Measurements from ENCODE around the gene PRKAB1.

PRKAB1 gene

DNA sequence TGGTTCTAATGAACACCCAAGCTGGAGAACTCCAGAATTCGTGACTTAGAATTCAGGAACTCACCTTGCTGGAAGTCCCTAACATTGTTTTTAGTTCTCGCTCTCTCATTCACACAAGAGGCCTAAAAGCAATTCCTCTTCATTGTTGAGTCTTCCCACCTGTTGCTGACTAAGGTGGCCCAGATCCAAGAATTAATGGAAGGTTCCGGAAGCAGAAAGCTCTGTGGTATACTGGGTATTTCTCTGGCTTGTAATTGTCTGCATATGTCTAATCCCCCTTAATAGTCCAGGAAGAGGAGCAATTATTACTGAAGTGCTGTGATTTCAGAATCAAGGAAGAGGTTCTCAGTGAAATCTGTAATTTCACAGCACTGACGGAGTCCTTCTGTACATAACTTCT, 43.0 kb upstream of the PRKAB1 start:
- no peaks in the 10 kb centered on the region for H3K9me3 ChIP-seq (replicated peaks; ENCODE audit: insufficient read depth, low read length)
- H3K4me2 ChIP-seq (ENCODE audit: low read depth, low read length): no peak overlapping the region
- H3K36me3 ChIP-seq (replicated peaks; ENCODE audit: insufficient read depth, low read length): no peaks in the 10 kb centered on the region
- TF ChIP-seq EZH2phosphoT487 (IDR thresholded peaks at IDR 0.05; ENCODE audit: low read length) (no peak), EZH2 (optimal IDR thresholded peaks at IDR 0.05; ENCODE audit: low read depth, low read length) (no peak)
- TF ChIP-seq, protein P1, sequence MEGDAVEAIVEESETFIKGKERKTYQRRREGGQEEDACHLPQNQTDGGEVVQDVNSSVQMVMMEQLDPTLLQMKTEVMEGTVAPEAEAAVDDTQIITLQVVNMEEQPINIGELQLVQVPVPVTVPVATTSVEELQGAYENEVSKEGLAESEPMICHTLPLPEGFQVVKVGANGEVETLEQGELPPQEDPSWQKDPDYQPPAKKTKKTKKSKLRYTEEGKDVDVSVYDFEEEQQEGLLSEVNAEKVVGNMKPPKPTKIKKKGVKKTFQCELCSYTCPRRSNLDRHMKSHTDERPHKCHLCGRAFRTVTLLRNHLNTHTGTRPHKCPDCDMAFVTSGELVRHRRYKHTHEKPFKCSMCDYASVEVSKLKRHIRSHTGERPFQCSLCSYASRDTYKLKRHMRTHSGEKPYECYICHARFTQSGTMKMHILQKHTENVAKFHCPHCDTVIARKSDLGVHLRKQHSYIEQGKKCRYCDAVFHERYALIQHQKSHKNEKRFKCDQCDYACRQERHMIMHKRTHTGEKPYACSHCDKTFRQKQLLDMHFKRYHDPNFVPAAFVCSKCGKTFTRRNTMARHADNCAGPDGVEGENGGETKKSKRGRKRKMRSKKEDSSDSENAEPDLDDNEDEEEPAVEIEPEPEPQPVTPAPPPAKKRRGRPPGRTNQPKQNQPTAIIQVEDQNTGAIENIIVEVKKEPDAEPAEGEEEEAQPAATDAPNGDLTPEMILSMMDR (IDR thresholded peaks at IDR 0.05; ENCODE audit: low read length): no peak
- no peak overlapping the region for H3K4me3 ChIP-seq (ENCODE audit: low read length)
- no peaks in the 10 kb centered on the region for H3F3A ChIP-seq (ENCODE audit: insufficient read depth, low read length)
- no peak overlapping the region for H3K27ac ChIP-seq (ENCODE audit: low read length)
- H3K79me2 ChIP-seq (ENCODE audit: low read length): no peaks in the 10 kb centered on the region
- no peaks in the 10 kb centered on the region for H3K4me1 ChIP-seq (ENCODE audit: low read length)
- no peak for DNase-seq
- no peaks in the 10 kb centered on the region for H3K9me2 ChIP-seq (replicated peaks; ENCODE audit: insufficient read depth, low read length)
- H4K20me1 ChIP-seq (ENCODE audit: insufficient read depth, low read length): no peaks in the 10 kb centered on the region
- H3K27me3 ChIP-seq (replicated peaks; ENCODE audit: insufficient read depth, low read length): no peaks in the 10 kb centered on the region
- H2AFZ ChIP-seq (ENCODE audit: low read length): no peak overlapping the region
- H3K9ac ChIP-seq (ENCODE audit: low read length): no peak overlapping the region

DNA sequence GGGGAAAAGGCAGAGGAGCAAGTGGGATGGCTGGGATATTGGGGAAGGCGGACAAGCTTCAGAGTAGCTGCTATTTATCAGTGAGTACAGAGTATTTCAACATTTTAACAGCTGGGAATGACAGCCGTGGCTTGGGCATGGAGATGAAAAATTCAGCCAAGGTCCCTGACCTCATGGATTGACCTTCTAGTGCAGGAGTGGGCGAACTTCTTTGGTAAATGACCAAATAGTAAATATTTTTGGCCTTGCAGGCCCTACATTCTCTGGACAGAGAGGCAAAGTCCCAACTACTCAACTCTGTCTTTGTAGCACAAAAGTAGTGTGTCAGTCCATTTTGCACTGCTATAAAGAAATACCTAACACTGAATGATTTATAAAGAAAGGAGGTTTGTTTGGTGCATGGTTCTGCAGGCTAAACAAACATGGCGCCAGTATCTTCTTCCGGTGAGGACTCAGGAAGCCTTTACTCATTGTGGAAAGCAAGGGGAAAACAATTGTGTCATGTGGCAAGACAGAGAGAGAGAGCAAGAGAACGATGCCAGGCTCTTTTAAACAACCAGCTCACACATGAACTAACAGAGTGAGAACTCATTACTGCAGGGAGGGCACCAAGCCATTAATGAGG, 40.8 kb upstream of the PRKAB1 start:
- Histone ChIP-seq H2AFZ (ENCODE audit: low read length) (no peak overlapping the region), H3K4me3 (ENCODE audit: low read length) (no peak overlapping the region), H3K27me3 (replicated peaks; ENCODE audit: insufficient read depth, low read length) (no peaks in the 10 kb centered on the region), H4K20me1 (ENCODE audit: insufficient read depth, low read length) (no peaks in the 10 kb centered on the region), H3K79me2 (ENCODE audit: low read length) (no peaks in the 10 kb centered on the region), H3K27ac (ENCODE audit: low read length) (no peak overlapping the region), H3F3A (ENCODE audit: insufficient read depth, low read length) (no peaks in the 10 kb centered on the region), H3K9me2 (replicated peaks; ENCODE audit: insufficient read depth, low read length) (no peaks in the 10 kb centered on the region), H3K4me1 (ENCODE audit: low read length) (no peaks in the 10 kb centered on the region), H3K9me3 (replicated peaks; ENCODE audit: insufficient read depth, low read length) (no peaks in the 10 kb centered on the region), H3K9ac (ENCODE audit: low read length) (no peak overlapping the region), H3K4me2 (ENCODE audit: low read depth, low read length) (no peak overlapping the region), H3K36me3 (replicated peaks; ENCODE audit: insufficient read depth, low read length) (no peaks in the 10 kb centered on the region)
- no peak for DNase-seq
- TF ChIP-seq EZH2 (optimal IDR thresholded peaks at IDR 0.05; ENCODE audit: low read depth, low read length): no peak
- TF ChIP-seq EZH2phosphoT487 (IDR thresholded peaks at IDR 0.05; ENCODE audit: low read length): no peak
- TF ChIP-seq, protein P1 (IDR thresholded peaks at IDR 0.05; ENCODE audit: low read length): no peak

DNA sequence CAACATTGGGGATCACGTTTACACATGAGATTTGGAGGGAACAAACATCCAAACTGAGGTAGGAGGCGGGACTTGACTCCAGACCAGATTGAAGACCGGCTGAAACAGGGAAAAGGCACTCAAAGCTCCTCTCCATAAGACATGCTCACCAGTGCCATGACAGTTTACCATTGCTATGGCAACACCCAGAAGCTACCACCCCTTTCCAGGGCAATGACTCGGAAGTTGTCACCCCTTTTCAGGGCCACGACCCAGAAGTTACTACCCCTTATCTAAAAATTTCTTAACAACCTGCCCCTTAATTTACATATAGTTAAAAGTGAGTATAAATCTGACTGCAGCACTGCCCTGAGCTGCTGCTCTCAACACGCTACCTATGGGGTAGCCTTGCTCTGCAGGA, 40.2 kb upstream of the PRKAB1 start:
- H3K27me3 ChIP-seq (replicated peaks; ENCODE audit: insufficient read depth, low read length): no peaks in the 10 kb centered on the region
- H3K9me2 ChIP-seq (replicated peaks; ENCODE audit: insufficient read depth, low read length): no peaks in the 10 kb centered on the region
- no peaks in the 10 kb centered on the region for H4K20me1 ChIP-seq (ENCODE audit: insufficient read depth, low read length)
- no peak overlapping the region for H3K27ac ChIP-seq (ENCODE audit: low read length)
- no peak overlapping the region for H3K4me2 ChIP-seq (ENCODE audit: low read depth, low read length)
- TF ChIP-seq EZH2phosphoT487 (IDR thresholded peaks at IDR 0.05; ENCODE audit: low read length) (no peak), EZH2 (optimal IDR thresholded peaks at IDR 0.05; ENCODE audit: low read depth, low read length) (no peak)
- TF ChIP-seq, protein P1 (IDR thresholded peaks at IDR 0.05; ENCODE audit: low read length): no peak
- no peak overlapping the region for H3K4me3 ChIP-seq (ENCODE audit: low read length)
- no peak overlapping the region for H2AFZ ChIP-seq (ENCODE audit: low read length)
- H3K9ac ChIP-seq (ENCODE audit: low read length): no peak overlapping the region
- no peaks in the 10 kb centered on the region for H3K9me3 ChIP-seq (replicated peaks; ENCODE audit: insufficient read depth, low read length)
- H3F3A ChIP-seq (ENCODE audit: insufficient read depth, low read length): no peaks in the 10 kb centered on the region
- H3K79me2 ChIP-seq (ENCODE audit: low read length): no peaks in the 10 kb centered on the region
- H3K36me3 ChIP-seq (replicated peaks; ENCODE audit: insufficient read depth, low read length): no peaks in the 10 kb centered on the region
- no peaks in the 10 kb centered on the region for H3K4me1 ChIP-seq (ENCODE audit: low read length)
- DNase-seq: no peak
